Heart right ventricle (tissue), 16 donors: Measurements from ENCODE around the gene TBCE. TPM values are rescaled to one million over a fixed set of nuclear protein-coding genes. Genes with fewer than 3 reads are reported as not detected.
"Not testable (repeated sequence)": the region's sequence is repeated elsewhere in the genome, so short reads cannot be mapped to it uniquely, and the experiment has no call there.

Experiments
- ATAC-seq, 8 donors: fragments of 200-7000 bp; cut with Tn5 transposase; one replicate each; pipeline ENCODE4 v1.9.1; 2020; ENCODE audit warnings: mild to moderate bottlenecking in 8 of 8, moderate library complexity in 8 of 8, moderate number of reproducible peaks in 1 of 8
- DNase-seq, 2 donors: peaks; one replicate each; pipeline ENCODE4 v3.0.0-alpha.2; 2020
- H3K27ac ChIP-seq, 10 donors: fragments of 200-600 bp; sonication (generic) in 2 of 10; one replicate each; pipeline versions ENCODE4 v1.5.0 to v1.8.0; 2020 to 2022; ENCODE audit warnings: mild to moderate bottlenecking in 3 of 10
- H3K27me3 ChIP-seq, 7 donors: fragments of 200-600 bp; one replicate each; pipeline ENCODE4 v1.8.0; 2021 to 2022; ENCODE audit warnings: mild to moderate bottlenecking in 2 of 7
- H3K36me3 ChIP-seq, 9 donors: fragments of 200-600 bp; sonication (generic) in 1 of 9; one replicate each; pipeline versions ENCODE4 v1.5.0 to v1.8.0; 2020 to 2022; ENCODE audit warnings: mild to moderate bottlenecking in 2 of 9
- H3K4me1 ChIP-seq, 9 donors: fragments of 200-600 bp; sonication (generic) in 1 of 9; one replicate each; pipeline versions ENCODE4 v1.5.0 to v1.8.0; 2020 to 2022; ENCODE audit warnings: mild to moderate bottlenecking in 4 of 9
- H3K4me3 ChIP-seq, 10 donors: fragments of 200-600 bp; sonication (generic) in 2 of 10; one replicate each; pipeline versions ENCODE4 v1.5.0 to v1.8.0; 2020 to 2022; ENCODE audit warnings: mild to moderate bottlenecking in 7 of 10, moderate library complexity in 2 of 10
- H3K9me3 ChIP-seq, 11 donors: fragments of 200-600 bp in 10 of 11; sonication (generic) in 2 of 11; one replicate each; pipeline versions ENCODE4 v1.5.0 to v1.8.0; 2013 to 2022; ENCODE audit warnings: mild to moderate bottlenecking in 2 of 11, control low read depth in 1 of 11, moderate library complexity in 1 of 11
- WGBS, 2 donors: extraction: QIAGEN DNeasy Blood & Tissue Kit; methylation state at CpG; one replicate each; pipeline ENCODE4 v1.1.7; 2013; ENCODE audit warnings: inconsistent platforms in 1 of 2; 5-methylcytosine and 5-hydroxymethylcytosine counted together
- intact Hi-C, 10 donors: fragments of 100-400 bp; cut with DNase I; formaldehyde crosslinking; loops; one replicate each; pipeline versions ENCODE4 v1.11.1 to v1.14.2; 2022
- polyA plus RNA-seq, 2 donors: library from polyadenylated mRNA; stranded (reverse); fragments of 200-250 nt; gene quantifications; one replicate each; pipeline ENCODE4 v1.2.3, GENCODE V29; 2013
- total RNA-seq, 10 donors: library from RNA; stranded (reverse); fragmentation: NEBNext Ultra II Directional in 3 of 10; extraction: Animal tissue kit (Norgen Biotek cat#: 25700) in 3 of 10; gene quantifications; one replicate each; pipeline versions ENCODE4 v1.2.1 to v1.2.4, GENCODE V29; 2021 to 2023
- TF ChIP-seq, protein P1 (sequence below), 9 donors: fragments of 200-600 bp; sonication (generic) in 2 of 9; IDR thresholded peaks; one replicate each; pipeline versions ENCODE4 v1.5.0 to v1.8.0; 2021 to 2022; ENCODE audit warnings: antibody characterized with exemption in 9 of 9, mild to moderate bottlenecking in 5 of 9, moderate library complexity in 1 of 9
- donor health status: Arrhythmogenic right ventricular cardiomyopathy.
- donor health status: ischemic (EF 13 %, LVEDD 7.1; RV severe dilation, severe dysfunction).
- donor health status: healthy with polysubstance abuse.
- donor health status: DM: no; HTN: yes; CAD: no.
- donor health status: DM: no; HTN: no; CAD: no.
- donor health status: ischemic (EF 25% LVEDD 6.9; RV normal size, moderate dysfunction).
- donor health status: ischemic (EF 25% LVEDD 5.7; RV mildly dilated, moderate dysfunction).
- donor health status: healthy.
- donor health status: DM: yes; HTN: yes; CAD: no.
- donor health status: Ischemic cardiomyopathy.
- donor health status: ischemic (EF 35%, LVEDD 5.7; RV mildly dilated, moderate dysfunction).
- donor health status: nonischemic (EF 11% LVEDD 7.7; RV severe dilation, severe dysfunction).
- donor health status: DM: yes; HTN: yes; CAD: no.
- donor health status: PGD.
- donor health status: ischemic (EF 29% LVEDD 5.4; RV normal size, mild dysfunction).
- donor health status: nonischemic (EF 23%, LVEDD 6.1; RV moderate dilation, normal function).

The TBCE gene
- total and polyA plus RNA-seq, 12 donors: 9.0 to 42.9 (median 20.0) TPM

DNA sequence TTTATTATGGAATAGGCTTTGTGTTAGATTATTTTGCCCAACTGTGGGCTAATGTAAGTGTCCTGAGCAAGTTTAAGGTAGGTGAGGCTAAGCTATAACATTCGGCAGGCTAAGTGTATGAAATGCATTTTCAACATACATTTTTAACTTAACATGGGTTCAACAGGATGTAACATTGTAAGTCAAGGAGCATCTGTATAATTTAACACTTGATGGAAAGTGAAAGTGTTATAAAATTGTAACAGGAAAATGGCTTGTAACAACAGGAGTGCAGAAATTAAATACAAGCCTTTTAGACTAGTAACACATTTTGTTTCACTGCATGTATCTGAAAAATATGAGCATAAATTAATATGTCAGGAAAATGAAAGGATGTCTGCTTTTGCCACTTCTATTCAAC is 94.7 kb downstream of the TBCE start:
- H3K4me3 ChIP-seq: no peak overlapping the region
- no peak overlapping the region for H3K27ac ChIP-seq
- DNase-seq (no peak), ATAC-seq (no peak)
- no peaks in the 10 kb centered on the region for H3K9me3 ChIP-seq
- H3K4me1 ChIP-seq: no peaks in the 10 kb centered on the region
- H3K36me3 ChIP-seq: peaks cover 0 to 44% (median 0%) of the 10 kb centered on the region in 9 donors
- TF ChIP-seq, protein P1, sequence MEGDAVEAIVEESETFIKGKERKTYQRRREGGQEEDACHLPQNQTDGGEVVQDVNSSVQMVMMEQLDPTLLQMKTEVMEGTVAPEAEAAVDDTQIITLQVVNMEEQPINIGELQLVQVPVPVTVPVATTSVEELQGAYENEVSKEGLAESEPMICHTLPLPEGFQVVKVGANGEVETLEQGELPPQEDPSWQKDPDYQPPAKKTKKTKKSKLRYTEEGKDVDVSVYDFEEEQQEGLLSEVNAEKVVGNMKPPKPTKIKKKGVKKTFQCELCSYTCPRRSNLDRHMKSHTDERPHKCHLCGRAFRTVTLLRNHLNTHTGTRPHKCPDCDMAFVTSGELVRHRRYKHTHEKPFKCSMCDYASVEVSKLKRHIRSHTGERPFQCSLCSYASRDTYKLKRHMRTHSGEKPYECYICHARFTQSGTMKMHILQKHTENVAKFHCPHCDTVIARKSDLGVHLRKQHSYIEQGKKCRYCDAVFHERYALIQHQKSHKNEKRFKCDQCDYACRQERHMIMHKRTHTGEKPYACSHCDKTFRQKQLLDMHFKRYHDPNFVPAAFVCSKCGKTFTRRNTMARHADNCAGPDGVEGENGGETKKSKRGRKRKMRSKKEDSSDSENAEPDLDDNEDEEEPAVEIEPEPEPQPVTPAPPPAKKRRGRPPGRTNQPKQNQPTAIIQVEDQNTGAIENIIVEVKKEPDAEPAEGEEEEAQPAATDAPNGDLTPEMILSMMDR (IDR thresholded peaks at IDR 0.05): no peak
- H3K27me3 ChIP-seq: no peaks in the 10 kb centered on the region
- 72 to 86% methylated on average over 1 of the region's 1 CpG for WGBS, 2 donors
- intact Hi-C loops: no loop called here

DNA sequence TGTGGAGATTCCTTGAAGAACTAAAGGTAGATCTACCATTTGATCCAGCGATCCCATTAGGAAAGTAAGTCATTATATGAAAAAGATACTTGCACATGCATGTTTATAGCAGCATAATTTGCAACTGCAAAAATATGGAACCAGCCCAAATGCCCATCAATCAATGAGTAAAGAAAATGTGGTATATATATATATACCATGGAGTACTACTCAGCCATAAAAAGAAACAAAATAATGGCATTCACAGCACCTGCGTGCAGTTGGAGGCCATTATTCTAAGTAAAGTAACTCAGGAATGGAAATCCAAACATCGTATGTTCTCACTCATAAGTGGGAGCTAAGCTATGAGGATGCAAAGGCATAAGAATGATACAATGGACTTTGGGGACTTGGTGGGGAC is 95.6 kb downstream of the TBCE start:
- H3K9me3 ChIP-seq, H3K27ac ChIP-seq, H3K27me3 ChIP-seq, intact Hi-C loops, DNase-seq, ATAC-seq, H3K4me3 ChIP-seq, H3K4me1 ChIP-seq: not testable (repeated sequence)
- peaks cover 0 to 49% (median 0%) of the 10 kb centered on the region in 9 donors for H3K36me3 ChIP-seq
- WGBS, 2 donors: 97 to 98% methylated on average over 3 of the region's 3 CpGs

DNA sequence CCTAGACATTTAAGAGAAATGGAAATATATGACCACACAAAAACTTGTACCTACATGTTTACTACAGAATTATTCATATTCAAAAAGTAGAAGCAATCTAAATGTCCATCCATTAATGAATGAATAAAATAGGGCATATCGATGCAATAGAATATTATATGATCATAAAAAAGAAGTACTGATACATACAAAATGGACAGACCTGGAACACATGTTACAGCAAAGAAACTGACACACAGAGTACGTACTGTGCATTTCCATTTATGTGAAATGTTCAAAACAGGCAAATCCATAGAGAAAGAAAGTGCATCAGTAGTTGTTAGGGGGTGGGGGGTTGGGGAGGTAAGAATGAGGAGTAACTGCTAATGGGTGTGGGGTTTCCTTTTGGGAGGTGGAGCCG is 97.8 kb downstream of the TBCE start:
- ATAC-seq: no peak
- Histone ChIP-seq H3K9me3 (no peaks in the 10 kb centered on the region), H3K4me3 (no peak overlapping the region), H3K27ac (no peak overlapping the region), H3K4me1 (no peaks in the 10 kb centered on the region), H3K27me3 (no peaks in the 10 kb centered on the region), H3K36me3 (peaks cover 0 to 61% (median 2%) of the 10 kb centered on the region in 9 donors)
- TF ChIP-seq, protein P1 (IDR thresholded peaks at IDR 0.05): no peak
- 95 to 98% methylated on average over 3 of the region's 3 CpGs for WGBS, 2 donors
- intact Hi-C loops: no loop called here
- DNase-seq: no peak

DNA sequence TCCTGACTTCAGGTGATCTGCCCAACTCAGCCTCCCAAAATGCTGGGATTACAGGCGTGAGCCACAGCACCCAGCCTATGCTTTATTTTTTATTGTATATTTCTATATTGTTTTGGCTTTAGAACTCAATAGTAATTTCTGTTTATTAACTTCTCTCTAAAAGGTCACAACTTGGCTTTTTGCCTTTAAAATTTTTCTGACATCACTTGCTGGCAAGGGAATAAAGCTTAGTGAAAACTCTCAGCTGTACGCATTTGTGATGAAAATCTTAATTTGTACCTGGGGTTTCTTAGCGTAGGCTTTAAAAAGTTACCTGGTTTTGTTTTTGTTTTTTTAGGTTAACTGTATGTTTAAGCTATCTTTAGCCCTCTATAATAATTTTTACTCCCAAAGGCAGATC is 100.8 kb downstream of the TBCE start:
- Histone ChIP-seq H3K27ac (no peak overlapping the region), H3K9me3 (no peaks in the 10 kb centered on the region), H3K4me3 (no peak overlapping the region), H3K27me3 (no peaks in the 10 kb centered on the region), H3K36me3 (peaks cover 0 to 88% (median 8%) of the 10 kb centered on the region in 9 donors), H3K4me1 (no peaks in the 10 kb centered on the region)
- WGBS, 2 donors: 78 to 87% methylated on average over 3 of the region's 3 CpGs
- intact Hi-C loops: no loop called here
- DNase-seq (no peak), ATAC-seq (no peak)
- TF ChIP-seq, protein P1 (IDR thresholded peaks at IDR 0.05): no peak

DNA sequence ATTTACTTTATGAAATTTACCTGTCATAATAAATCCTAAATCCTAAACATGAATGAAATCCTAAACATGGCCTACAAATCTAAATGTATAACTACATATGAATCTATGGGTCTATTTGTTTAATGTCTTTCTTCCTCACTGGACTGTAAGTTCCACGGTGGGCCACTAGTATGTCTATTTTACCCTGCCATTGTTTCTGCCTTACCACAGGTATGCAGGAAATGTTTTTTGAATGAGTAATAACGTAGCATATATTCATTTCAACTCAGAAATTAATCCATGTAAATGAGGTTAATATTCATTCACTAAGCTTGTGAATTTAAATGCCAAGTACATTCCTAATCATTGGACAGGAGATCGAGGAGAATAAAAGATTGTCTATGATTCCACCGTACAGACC is 101.7 kb downstream of the TBCE start:
- intact Hi-C loops: no loop called here
- no peak for ATAC-seq
- H3K4me3 ChIP-seq: no peak overlapping the region
- no peak for DNase-seq
- 90 to 94% methylated on average over 4 of the region's 4 CpGs for WGBS, 2 donors
- no peaks in the 10 kb centered on the region for H3K9me3 ChIP-seq
- peaks cover 0 to 91% (median 8%) of the 10 kb centered on the region in 9 donors for H3K36me3 ChIP-seq
- no peaks in the 10 kb centered on the region for H3K27me3 ChIP-seq
- H3K4me1 ChIP-seq: no peaks in the 10 kb centered on the region
- TF ChIP-seq, protein P1 (IDR thresholded peaks at IDR 0.05): no peak
- H3K27ac ChIP-seq: no peak overlapping the region

DNA sequence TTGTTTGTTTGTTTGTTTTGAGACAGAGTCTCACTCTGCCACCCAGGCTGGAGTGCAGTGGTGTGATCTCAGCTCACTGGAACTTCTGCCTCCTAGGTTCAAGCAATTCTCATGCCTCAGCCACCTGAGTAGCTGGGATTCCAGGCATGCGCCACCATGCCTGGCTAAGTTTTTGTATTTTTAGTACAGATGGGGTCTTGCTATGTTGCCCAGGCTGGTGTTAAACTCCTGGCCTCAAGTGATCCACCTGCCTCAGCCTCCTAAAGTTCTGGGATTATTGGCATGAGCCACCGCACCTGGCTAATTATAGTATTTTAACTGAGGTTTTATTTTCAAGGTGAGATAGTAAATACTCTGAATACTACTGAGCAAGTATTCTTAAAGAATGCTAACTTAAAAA is 102.7 kb downstream of the TBCE start:
- H3K4me3 ChIP-seq, ATAC-seq, intact Hi-C loops, H3K27me3 ChIP-seq, H3K9me3 ChIP-seq, H3K4me1 ChIP-seq, DNase-seq, H3K27ac ChIP-seq: not testable (repeated sequence)
- peaks cover 0 to 86% (median 8%) of the 10 kb centered on the region in 9 donors for H3K36me3 ChIP-seq
- 96 to 98% methylated on average over 2 of the region's 2 CpGs for WGBS, 2 donors
